Fibroblast of lung (primary cell): Measurements from ENCODE around the gene CDH1. TPM values are rescaled to one million over a fixed set of nuclear protein-coding genes. Genes with fewer than 3 reads are reported as not detected.
A peak's percentile ranks its signal among the peaks of the same experiment; 100 is the strongest.

Experiments used
- DNase-seq, 2 donors: peaks; one replicate each; pipeline versions ENCODE4 v3.0.0 to v3.0.0-alpha.2; 2010; ENCODE audit warnings: low read depth in 2 of 2
- H2AFZ ChIP-seq: 2 replicates; pipeline ENCODE4 v1.5.1; 2012; ENCODE audit warnings: low read length, control low read depth, inconsistent platforms
- H3K27ac ChIP-seq: 2 replicates; pipeline ENCODE4 v1.5.1; 2011; ENCODE audit warnings: low read length, control low read depth; ENCODE audit not compliant: insufficient read depth
- H3K27me3 ChIP-seq: 2 replicates; pipeline ENCODE4 v1.5.1; 2011; ENCODE audit warnings: mild to moderate bottlenecking, low read length; ENCODE audit not compliant: control insufficient read depth, insufficient read depth
- H3K36me3 ChIP-seq: 2 replicates; pipeline ENCODE4 v1.5.1; 2011; ENCODE audit warnings: low read length; ENCODE audit not compliant: control insufficient read depth, insufficient read depth
- H3K4me1 ChIP-seq: 2 replicates; pipeline ENCODE4 v1.5.1; 2011; ENCODE audit warnings: low read length; ENCODE audit not compliant: control insufficient read depth, insufficient read depth; ENCODE audit errors: extremely low read depth
- H3K4me2 ChIP-seq: 2 replicates; pipeline ENCODE4 v1.5.1; 2011; ENCODE audit warnings: low read length, control low read depth; ENCODE audit not compliant: insufficient read depth; ENCODE audit errors: extremely low read depth
- H3K4me3 ChIP-seq, 4 experiments: fragments of 200-600 bp in 1 of 4; sonication (generic) in 1 of 4; replicated peaks in 1 of 4; 2 replicates each; pipeline ENCODE4 v1.5.1; 2011 to 2016; ENCODE audit warnings: low read length in 4 of 4, low read depth in 3 of 4, mild to moderate bottlenecking in 3 of 4, control low read depth in 2 of 4, inconsistent platforms in 1 of 4, mixed read lengths in 1 of 4; ENCODE audit not compliant: insufficient read depth in 1 of 4; ENCODE audit errors: control extremely low read depth in 1 of 4
- H3K79me2 ChIP-seq: 2 replicates; pipeline ENCODE4 v1.5.1; 2012; ENCODE audit warnings: mild to moderate bottlenecking, low read length, inconsistent platforms; ENCODE audit not compliant: control insufficient read depth, insufficient read depth
- H3K9ac ChIP-seq: 2 replicates; pipeline ENCODE4 v1.5.1; 2011; ENCODE audit warnings: mild to moderate bottlenecking, low read length, control low read depth; ENCODE audit not compliant: insufficient read depth
- H3K9me3 ChIP-seq: 2 replicates; pipeline ENCODE4 v1.5.1; 2012; ENCODE audit warnings: low read depth, low read length; ENCODE audit not compliant: control insufficient read depth, insufficient read depth
- H4K20me1 ChIP-seq: 2 replicates; pipeline ENCODE4 v1.5.1; 2011; ENCODE audit warnings: low read length; ENCODE audit not compliant: control insufficient read depth, insufficient read depth; ENCODE audit errors: extremely low read depth
- EZH2 ChIP-seq: IDR thresholded peaks from 2 replicates; pipeline ENCODE4 v1.5.1; 2012; ENCODE audit warnings: low read length, control low read depth, mild to moderate bottlenecking; ENCODE audit errors: missing control alignments
- polyA plus RNA-seq, 2 donors: library from polyadenylated mRNA; depleted of rRNA in 1 of 2; stranded (reverse) in 1 of 2; unstranded in 1 of 2; fragments of >200 nt; gene quantifications; 2 replicates each; pipeline ENCODE4 v1.2.1, GENCODE V29; 2011 to 2012; ENCODE audit warnings: missing spikeins in 1 of 2
- total RNA-seq: library from RNA; depleted of rRNA; stranded (reverse); fragments of >200 nt; gene quantifications from 2 replicates; pipeline ENCODE4 v1.2.1, GENCODE V29; 2014
- TF ChIP-seq, protein P1 (sequence below), 2 donors: IDR thresholded peaks in 1 of 2; conservative IDR thresholded peaks in 1 of 2; 1 replicate in 1 of 2; 2 replicates in 1 of 2; pipeline ENCODE4 v1.5.1; 2011 to 2012; ENCODE audit warnings: low read length in 2 of 2, control low read depth in 1 of 2, inconsistent platforms in 1 of 2, low read depth in 1 of 2, mild to moderate bottlenecking in 1 of 2

CDH1 gene
- total and polyA plus RNA-seq, 2 donors (not counting 1 experiment from before 2014, with no cell fraction given), result 0.02 TPM; not detected in 1

DNA sequence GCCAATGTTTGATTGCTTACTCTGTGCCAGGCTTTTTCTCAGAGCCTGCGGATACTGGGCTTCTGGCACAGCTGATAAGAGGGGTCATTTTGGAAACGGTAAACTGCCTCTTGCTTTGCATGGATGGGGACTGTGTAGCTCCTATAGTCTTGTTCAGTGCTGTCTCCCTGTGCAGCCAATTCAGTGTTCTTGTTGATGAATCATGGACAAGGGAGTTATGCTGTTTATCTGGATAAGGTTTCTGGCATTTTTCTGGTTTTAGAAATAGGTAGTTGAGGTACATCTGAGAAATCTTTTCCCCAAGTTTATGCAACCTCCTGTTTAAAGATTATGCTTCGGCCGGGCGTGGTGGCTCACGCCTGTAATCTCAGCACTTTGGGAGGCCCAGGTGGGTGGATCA lies 89.6 kb downstream of the CDH1 start:
- Histone ChIP-seq H3K4me1 (peaks cover 6% of the 10 kb centered on the region), H4K20me1 (no peaks in the 10 kb centered on the region), H3K9ac (no peak overlapping the region), H3K9me3 (no peaks in the 10 kb centered on the region), H3K4me3 (no peak overlapping the region), H3K27me3 (no peaks in the 10 kb centered on the region), H3K27ac (no peak overlapping the region), H3K4me2 (no peak overlapping the region), H3K79me2 (no peaks in the 10 kb centered on the region), H2AFZ (no peak overlapping the region), H3K36me3 (no peaks in the 10 kb centered on the region)
- no peak for TF ChIP-seq EZH2
- TF ChIP-seq, protein P1, sequence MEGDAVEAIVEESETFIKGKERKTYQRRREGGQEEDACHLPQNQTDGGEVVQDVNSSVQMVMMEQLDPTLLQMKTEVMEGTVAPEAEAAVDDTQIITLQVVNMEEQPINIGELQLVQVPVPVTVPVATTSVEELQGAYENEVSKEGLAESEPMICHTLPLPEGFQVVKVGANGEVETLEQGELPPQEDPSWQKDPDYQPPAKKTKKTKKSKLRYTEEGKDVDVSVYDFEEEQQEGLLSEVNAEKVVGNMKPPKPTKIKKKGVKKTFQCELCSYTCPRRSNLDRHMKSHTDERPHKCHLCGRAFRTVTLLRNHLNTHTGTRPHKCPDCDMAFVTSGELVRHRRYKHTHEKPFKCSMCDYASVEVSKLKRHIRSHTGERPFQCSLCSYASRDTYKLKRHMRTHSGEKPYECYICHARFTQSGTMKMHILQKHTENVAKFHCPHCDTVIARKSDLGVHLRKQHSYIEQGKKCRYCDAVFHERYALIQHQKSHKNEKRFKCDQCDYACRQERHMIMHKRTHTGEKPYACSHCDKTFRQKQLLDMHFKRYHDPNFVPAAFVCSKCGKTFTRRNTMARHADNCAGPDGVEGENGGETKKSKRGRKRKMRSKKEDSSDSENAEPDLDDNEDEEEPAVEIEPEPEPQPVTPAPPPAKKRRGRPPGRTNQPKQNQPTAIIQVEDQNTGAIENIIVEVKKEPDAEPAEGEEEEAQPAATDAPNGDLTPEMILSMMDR (conservative IDR thresholded peaks at IDR 0.05 in 1 of 2, IDR thresholded peaks at IDR 0.05 in 1 of 2; ENCODE audit: low read depth in 1 of 2, low read length in 2 of 2), result no peak
- peak in 1 of 2 donors; percentile 32 for DNase-seq

DNA sequence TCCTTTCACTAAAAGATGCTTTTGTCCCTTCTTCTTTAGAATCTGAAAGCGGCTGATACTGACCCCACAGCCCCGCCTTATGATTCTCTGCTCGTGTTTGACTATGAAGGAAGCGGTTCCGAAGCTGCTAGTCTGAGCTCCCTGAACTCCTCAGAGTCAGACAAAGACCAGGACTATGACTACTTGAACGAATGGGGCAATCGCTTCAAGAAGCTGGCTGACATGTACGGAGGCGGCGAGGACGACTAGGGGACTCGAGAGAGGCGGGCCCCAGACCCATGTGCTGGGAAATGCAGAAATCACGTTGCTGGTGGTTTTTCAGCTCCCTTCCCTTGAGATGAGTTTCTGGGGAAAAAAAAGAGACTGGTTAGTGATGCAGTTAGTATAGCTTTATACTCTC lies 96.2 kb downstream of the CDH1 start:
- H3K4me3 ChIP-seq, result no peak overlapping the region
- H3K9ac ChIP-seq, result no peak overlapping the region
- no peak overlapping the region for H3K4me2 ChIP-seq
- H3K27me3 ChIP-seq, result no peaks in the 10 kb centered on the region
- no peaks in the 10 kb centered on the region for H3K9me3 ChIP-seq
- H4K20me1 ChIP-seq, result no peaks in the 10 kb centered on the region
- no peak for DNase-seq
- no peaks in the 10 kb centered on the region for H3K79me2 ChIP-seq
- no peaks in the 10 kb centered on the region for H3K36me3 ChIP-seq
- TF ChIP-seq, protein P1 (conservative IDR thresholded peaks at IDR 0.05 in 1 of 2, IDR thresholded peaks at IDR 0.05 in 1 of 2; ENCODE audit: low read depth in 1 of 2, low read length in 2 of 2), result no peak
- no peak for TF ChIP-seq EZH2
- H3K4me1 ChIP-seq, result no peaks in the 10 kb centered on the region
- H2AFZ ChIP-seq, result no peak overlapping the region
- no peak overlapping the region for H3K27ac ChIP-seq

DNA sequence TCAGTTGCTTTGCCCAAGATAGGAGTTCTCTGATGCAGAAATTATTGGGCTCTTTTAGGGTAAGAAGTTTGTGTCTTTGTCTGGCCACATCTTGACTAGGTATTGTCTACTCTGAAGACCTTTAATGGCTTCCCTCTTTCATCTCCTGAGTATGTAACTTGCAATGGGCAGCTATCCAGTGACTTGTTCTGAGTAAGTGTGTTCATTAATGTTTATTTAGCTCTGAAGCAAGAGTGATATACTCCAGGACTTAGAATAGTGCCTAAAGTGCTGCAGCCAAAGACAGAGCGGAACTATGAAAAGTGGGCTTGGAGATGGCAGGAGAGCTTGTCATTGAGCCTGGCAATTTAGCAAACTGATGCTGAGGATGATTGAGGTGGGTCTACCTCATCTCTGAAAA lies 97.5 kb downstream of the CDH1 start:
- no peak overlapping the region for H3K27ac ChIP-seq
- no peaks in the 10 kb centered on the region for H3K9me3 ChIP-seq
- H3K79me2 ChIP-seq, result no peaks in the 10 kb centered on the region
- no peak overlapping the region for H3K4me3 ChIP-seq
- no peaks in the 10 kb centered on the region for H4K20me1 ChIP-seq
- H3K9ac ChIP-seq, result no peak overlapping the region
- H3K27me3 ChIP-seq, result no peaks in the 10 kb centered on the region
- no peaks in the 10 kb centered on the region for H3K4me1 ChIP-seq
- TF ChIP-seq, protein P1 (conservative IDR thresholded peaks at IDR 0.05 in 1 of 2, IDR thresholded peaks at IDR 0.05 in 1 of 2; ENCODE audit: low read depth in 1 of 2, low read length in 2 of 2), result no peak
- no peak for TF ChIP-seq EZH2
- no peak overlapping the region for H3K4me2 ChIP-seq
- H2AFZ ChIP-seq, result no peak overlapping the region
- DNase-seq, result no peak
- no peaks in the 10 kb centered on the region for H3K36me3 ChIP-seq
